Measurements from ENCODE around the gene PLPPR3.

- TF ChIP-seq SUZ12 (IDR thresholded peaks at IDR 0.05) (no peak), CTBP1 (IDR thresholded peaks at IDR 0.05; ENCODE audit: borderline replicate concordance) (no peak), NFRKB (IDR thresholded peaks at IDR 0.05) (no peak), HDGF (IDR thresholded peaks at IDR 0.05; ENCODE audit: borderline replicate concordance) (no peak), SP1 (IDR thresholded peaks at IDR 0.05) (no peak), ELF4 (IDR thresholded peaks at IDR 0.05) (no peak), BHLHE40 (IDR thresholded peaks at IDR 0.05; ENCODE audit: borderline replicate concordance) (no peak), L3MBTL2 (conservative IDR thresholded peaks at IDR 0.05) (no peak), TARDBP (IDR thresholded peaks at IDR 0.05) (no peak)
- TF ChIP-seq, protein P1, sequence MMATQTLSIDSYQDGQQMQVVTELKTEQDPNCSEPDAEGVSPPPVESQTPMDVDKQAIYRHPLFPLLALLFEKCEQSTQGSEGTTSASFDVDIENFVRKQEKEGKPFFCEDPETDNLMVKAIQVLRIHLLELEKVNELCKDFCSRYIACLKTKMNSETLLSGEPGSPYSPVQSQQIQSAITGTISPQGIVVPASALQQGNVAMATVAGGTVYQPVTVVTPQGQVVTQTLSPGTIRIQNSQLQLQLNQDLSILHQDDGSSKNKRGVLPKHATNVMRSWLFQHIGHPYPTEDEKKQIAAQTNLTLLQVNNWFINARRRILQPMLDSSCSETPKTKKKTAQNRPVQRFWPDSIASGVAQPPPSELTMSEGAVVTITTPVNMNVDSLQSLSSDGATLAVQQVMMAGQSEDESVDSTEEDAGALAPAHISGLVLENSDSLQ (IDR thresholded peaks at IDR 0.05) = no peak
Measured at GRCh38 chr19:812049-812746, 9.6 kb downstream of the PLPPR3 start.
